ENCODE measurements around the gene HSD11B1L.

Gene HSD11B1L

GRCh38 chr19:5667751-5668271 is 13.0 kb upstream of the HSD11B1L start:
- Histone ChIP-seq H3K36me3 (ENCODE audit: control insufficient read depth, insufficient read depth, low read length) (peaks cover 47% of the 10 kb centered on the region), H3K4me3 (replicated peaks; ENCODE audit: low read depth, low read length) (no peak overlapping the region), H3K27me3 (replicated peaks; ENCODE audit: control insufficient read depth, insufficient read depth, low read length) (no peaks in the 10 kb centered on the region)
- no peak for TF ChIP-seq CTCF (IDR thresholded peaks at IDR 0.05; ENCODE audit: insufficient read depth, low read length, poor library complexity, severe bottlenecking)
- DNase-seq (ENCODE audit: extremely low read depth, insufficient read length), result no peak

GRCh38 chr19:5669212-5669611 is 11.6 kb upstream of the HSD11B1L start:
- Histone ChIP-seq H3K4me3 (replicated peaks; ENCODE audit: low read depth, low read length) (no peak overlapping the region), H3K36me3 (ENCODE audit: control insufficient read depth, insufficient read depth, low read length) (peaks cover 39% of the 10 kb centered on the region), H3K27me3 (replicated peaks; ENCODE audit: control insufficient read depth, insufficient read depth, low read length) (no peaks in the 10 kb centered on the region)
- no peak for TF ChIP-seq CTCF (IDR thresholded peaks at IDR 0.05; ENCODE audit: insufficient read depth, low read length, poor library complexity, severe bottlenecking)
- DNase-seq (ENCODE audit: extremely low read depth, insufficient read length), result no peak

GRCh38 chr19:5671600-5671999 is 9.2 kb upstream of the HSD11B1L start:
- H3K27me3 ChIP-seq (replicated peaks; ENCODE audit: control insufficient read depth, insufficient read depth, low read length), result no peaks in the 10 kb centered on the region
- no peak for DNase-seq (ENCODE audit: extremely low read depth, insufficient read length)
- H3K4me3 ChIP-seq (replicated peaks; ENCODE audit: low read depth, low read length), result no peak overlapping the region
- no peak for TF ChIP-seq CTCF (IDR thresholded peaks at IDR 0.05; ENCODE audit: insufficient read depth, low read length, poor library complexity, severe bottlenecking)
- peaks cover 28% of the 10 kb centered on the region for H3K36me3 ChIP-seq (ENCODE audit: control insufficient read depth, insufficient read depth, low read length)

GRCh38 chr19:5672708-5673459 is 7.9 kb upstream of the HSD11B1L start:
- H3K4me3 ChIP-seq (replicated peaks; ENCODE audit: low read depth, low read length), result no peak overlapping the region
- H3K27me3 ChIP-seq (replicated peaks; ENCODE audit: control insufficient read depth, insufficient read depth, low read length), result no peaks in the 10 kb centered on the region
- no peak for TF ChIP-seq CTCF (IDR thresholded peaks at IDR 0.05; ENCODE audit: insufficient read depth, low read length, poor library complexity, severe bottlenecking)
- DNase-seq (ENCODE audit: extremely low read depth, insufficient read length), result no peak
- H3K36me3 ChIP-seq (ENCODE audit: control insufficient read depth, insufficient read depth, low read length), result peaks cover 23% of the 10 kb centered on the region

- Histone ChIP-seq H3K36me3 (ENCODE audit: control insufficient read depth, insufficient read depth, low read length) (peaks cover 23% of the 10 kb centered on the region), H3K4me3 (replicated peaks; ENCODE audit: low read depth, low read length) (no peak overlapping the region), H3K27me3 (replicated peaks; ENCODE audit: control insufficient read depth, insufficient read depth, low read length) (no peaks in the 10 kb centered on the region)
- TF ChIP-seq CTCF (IDR thresholded peaks at IDR 0.05; ENCODE audit: insufficient read depth, low read length, poor library complexity, severe bottlenecking), result no peak
- no peak for DNase-seq (ENCODE audit: extremely low read depth, insufficient read length)
Observed at GRCh38 chr19:5673752-5674151, 7.1 kb upstream of the HSD11B1L start.

Data from GM06990 (cell line).